Measurements from ENCODE around the gene KCNJ3.
"Not testable (repeated sequence)": the region's sequence is repeated elsewhere in the genome, so short reads cannot be mapped to it uniquely, and the experiment has no call there.

The KCNJ3 gene

DNA sequence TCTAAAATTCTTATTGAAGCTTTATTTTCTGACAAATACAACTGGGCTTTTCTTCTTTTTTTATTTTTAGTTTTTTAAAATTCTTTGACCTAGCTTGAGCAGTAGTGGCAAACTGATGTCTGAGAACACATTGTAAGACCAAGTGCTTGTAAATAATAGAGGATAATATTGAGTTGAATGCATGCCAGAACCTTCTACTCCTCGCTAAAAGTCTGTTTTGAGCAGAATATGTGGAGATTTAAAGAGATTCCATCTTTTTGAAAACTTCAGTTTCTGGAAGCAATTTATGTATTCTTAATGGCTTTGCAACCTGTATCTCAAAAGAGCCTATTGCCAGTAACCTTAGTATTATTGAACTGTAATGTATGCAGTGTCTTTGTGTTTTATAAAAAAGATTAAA lies 148.3 kb downstream of the KCNJ3 start:
- DNase-seq (ENCODE audit: low spot score), result no peak

DNA sequence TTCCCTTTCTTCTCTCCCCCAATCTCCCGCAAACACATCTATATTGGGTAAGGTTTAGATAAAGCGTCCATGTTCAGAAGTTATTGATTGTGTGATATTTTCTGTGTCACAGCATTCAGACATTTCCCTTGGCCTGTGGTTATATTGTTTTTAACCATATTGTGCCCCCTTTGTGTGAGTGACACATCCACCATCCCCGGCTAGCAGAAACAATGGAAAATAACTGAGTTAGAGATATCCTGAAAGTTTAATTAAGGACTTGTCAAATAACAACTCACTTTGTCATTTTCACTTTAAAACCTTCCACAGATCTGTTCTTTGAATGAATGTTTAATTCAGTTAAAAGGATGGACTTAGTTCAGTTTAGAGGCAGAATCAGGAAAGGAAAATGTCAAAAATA lies 151.0 kb downstream of the KCNJ3 start:
- no peak for DNase-seq (ENCODE audit: low spot score)

DNA sequence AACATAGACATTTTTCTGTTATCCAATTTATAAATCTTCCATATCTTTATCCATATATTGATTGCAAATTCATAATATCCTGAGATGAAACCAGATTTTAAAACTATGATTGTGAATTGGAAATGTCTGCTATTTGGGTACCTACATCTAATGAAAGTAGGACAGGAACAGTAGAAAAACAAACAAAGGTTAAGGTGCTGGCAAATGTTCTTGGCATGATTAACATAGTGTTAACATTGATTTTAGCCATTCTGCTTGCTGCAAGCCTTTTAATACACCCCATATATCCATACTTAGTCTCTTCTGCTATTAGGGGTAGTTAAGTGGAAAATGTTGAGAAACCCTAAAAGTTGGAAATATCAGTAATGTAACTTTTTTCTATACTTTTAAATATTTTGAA lies 152.0 kb downstream of the KCNJ3 start:
- no peak for DNase-seq (ENCODE audit: low spot score)

DNA sequence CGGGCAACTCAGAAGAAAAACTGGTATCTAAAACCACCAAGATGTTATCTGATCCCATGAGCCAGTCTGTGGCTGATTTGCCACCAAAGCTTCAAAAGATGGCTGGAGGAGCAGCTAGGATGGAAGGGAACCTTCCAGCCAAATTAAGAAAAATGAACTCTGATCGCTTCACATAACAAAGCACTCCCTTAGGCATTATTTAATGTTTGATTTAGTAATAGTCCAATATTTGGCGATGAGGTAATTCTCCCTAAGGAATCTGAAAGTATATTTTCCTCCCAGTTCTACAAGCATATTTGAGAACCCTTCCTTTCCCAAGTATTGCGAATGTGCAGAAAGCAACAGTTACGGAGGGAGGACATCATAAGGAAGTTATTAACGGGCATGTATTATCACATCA lies 156.6 kb downstream of the KCNJ3 start:
- no peak for DNase-seq (ENCODE audit: low spot score)

DNA sequence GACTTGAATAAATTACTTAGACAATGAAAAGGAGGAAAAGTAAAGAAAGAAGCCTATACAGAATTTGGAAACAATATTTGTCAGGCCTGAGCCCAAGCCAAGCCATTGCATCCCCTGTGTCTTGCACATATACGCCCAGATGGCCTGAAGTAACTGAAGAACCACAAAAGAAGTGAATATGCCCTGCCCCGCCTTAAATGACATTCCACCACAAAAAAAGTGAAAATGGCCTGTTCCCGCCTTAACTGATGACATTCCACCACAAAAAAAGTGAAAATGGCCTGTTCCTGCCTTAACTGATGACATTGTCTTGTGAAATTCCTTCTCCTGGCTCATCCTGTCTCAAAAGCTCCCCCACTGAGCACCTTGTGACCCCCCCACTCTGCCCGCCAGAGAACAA lies 168.7 kb downstream of the KCNJ3 start:
- DNase-seq (ENCODE audit: low spot score), result not testable (repeated sequence)

DNA sequence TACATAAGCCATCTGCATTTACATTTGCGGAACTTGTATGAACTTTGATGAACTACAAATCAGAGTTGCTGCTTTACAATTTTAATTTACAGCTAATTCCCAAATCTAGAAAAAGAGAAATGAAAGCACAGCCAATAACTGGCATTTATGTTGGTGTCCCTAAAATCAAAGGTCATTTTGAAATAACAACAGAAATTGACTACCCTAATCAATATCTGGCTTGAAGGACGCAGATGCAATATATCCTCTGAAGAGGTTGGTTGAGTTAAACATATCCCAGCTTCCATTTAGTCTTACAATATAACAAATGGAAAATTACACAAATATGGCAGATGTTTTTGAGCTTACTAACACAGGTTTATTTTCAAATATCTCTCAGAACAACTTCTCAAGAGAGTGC lies 177.5 kb downstream of the KCNJ3 start:
- no peak for DNase-seq (ENCODE audit: low spot score)

DNA sequence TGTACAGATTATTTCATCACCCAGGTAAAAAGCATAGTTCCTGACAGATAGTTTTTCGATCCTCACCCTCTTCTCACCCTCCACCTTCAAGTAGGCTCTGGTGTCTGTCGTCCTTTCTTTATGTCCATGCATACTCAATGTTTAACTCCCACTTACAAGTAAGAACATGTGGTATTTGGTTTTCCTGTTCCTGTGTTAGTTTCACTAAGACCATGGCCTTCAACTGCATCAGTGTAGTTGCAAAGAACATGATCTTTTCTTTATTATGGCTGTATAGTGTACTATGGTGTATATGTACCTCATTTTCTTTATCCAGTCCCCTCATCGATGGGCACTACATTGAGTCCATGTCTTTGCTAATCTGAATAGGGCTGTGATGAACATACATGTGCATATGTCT lies 184.2 kb downstream of the KCNJ3 start:
- no peak for DNase-seq (ENCODE audit: low spot score)

DNA sequence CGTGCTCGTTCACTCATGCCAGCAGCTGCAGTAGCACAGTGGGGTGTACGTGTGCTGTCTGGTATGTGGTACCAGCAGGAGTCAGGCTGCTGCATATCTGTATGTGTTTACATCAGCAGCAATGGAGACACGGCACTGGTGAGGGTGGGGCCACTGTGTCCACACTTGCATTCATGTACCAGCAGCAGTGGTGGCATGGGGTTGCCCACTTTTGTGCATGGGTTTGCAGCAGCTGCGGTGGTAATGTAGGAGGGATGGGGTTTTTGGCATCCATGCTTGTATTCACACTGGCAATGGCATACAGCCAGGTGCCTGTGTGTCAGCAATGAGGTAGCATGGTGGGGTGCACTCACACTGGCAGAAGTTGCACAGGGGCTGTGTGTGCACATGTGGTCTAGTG lies 187.8 kb downstream of the KCNJ3 start:
- no peak for DNase-seq (ENCODE audit: low spot score)

DNA sequence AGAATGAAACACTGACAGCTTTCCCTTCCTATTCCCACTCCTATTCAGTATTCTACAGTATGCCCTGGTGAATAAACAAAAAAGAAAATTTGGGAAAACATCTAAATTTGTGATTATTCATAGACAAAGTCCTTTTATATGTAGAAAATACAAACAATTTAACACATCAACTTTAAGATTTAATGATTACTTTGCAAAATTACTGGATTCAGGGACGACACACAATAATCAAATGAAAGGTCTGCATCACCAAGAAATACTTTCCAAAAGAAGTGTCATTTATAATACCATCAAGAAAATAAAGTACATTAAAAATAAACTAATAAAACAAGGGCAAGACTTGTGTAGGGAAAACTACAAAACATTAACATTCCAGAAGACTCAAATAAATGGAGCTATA lies 199.8 kb downstream of the KCNJ3 start:
- DNase-seq (ENCODE audit: low spot score), result no peak

DNA sequence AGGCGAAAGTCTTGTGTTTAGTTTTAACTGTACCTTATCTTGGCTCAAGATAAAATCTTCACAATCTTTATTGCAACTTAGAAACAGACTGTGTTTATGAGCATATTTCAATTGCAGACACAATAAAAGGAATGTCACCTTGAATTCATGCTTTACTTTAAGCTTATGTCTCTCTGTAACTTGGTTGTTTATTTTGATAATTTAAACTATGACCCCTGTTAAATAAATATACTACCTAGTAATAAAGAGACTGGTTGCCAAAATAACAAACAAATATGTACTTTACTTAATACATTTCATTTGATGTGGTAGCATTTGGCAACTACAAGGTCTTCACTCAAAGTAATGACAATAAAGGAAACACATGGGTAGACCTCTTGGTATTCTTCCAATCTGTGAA lies 202.6 kb downstream of the KCNJ3 start:
- DNase-seq (ENCODE audit: low spot score), result no peak

All from CD4-positive, alpha-beta T cell treated with Interleukin-6 at 100 ng/mL for 8 hours (primary cell).